Measurements from ENCODE around the gene TUBGCP2. TPM values are rescaled to one million over a fixed set of nuclear protein-coding genes. Genes with fewer than 3 reads are reported as not detected.

TUBGCP2 gene
- total and polyA plus RNA-seq, 2 of the 13 experiments (the other 11 are each of a cell fraction or from before 2014, with no cell fraction given), result 21.3 to 34.5 TPM

DNA sequence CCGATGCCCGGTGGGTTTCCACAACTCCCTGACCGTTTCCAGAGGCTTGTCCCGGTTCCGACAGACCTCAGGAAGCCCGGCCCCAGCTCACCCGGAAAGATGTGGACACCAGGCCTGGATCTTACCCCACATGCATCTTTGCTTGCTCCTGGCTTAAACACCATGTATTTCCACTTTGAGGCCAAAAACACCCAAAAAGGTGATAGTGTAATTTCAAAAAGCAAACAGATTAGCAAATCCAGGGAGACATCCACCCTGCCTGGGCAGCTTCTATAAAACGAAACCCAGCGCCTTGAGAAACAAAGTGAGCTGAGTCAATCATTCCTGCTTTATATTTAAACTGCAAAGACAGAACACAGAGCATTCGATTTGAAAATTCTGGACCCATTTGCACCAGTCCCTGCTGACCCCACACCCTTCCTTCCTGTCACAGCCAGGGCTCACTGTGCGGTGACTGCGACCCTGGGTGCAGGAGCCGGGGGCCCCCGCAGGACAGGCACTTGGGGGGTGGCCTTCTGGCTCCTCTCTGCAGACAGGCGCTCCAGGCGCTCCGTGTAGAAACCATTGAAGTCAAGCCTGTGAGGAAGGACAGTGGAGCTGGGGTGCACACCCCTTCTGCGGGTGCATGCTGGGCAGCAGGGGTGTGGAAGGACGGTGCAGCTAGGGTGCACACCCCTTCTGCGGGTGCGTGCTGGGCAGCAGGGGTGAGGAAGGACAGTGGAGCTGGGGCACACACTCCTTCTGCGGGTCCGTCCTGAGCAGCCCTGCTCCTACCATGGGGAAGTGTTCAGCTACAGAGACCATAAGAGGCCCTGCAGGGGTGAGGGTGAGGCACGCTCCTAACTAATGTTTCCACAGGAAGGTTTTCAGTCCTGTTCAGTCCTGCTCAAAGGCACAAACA, 29.1 kb downstream of the TUBGCP2 start:
- Histone ChIP-seq H3K36me3 (replicated peaks in 1 of 2; ENCODE audit: control insufficient read depth in 1 of 2, insufficient read depth in 2 of 2, low read length in 2 of 2) (peaks cover 20 to 34% of the 10 kb centered on the region in 2 experiments; a peak in 4 of 5 replicates), H3K9ac (ENCODE audit: insufficient read depth, low read depth, low read length) (no peak overlapping the region), H3K27ac (ENCODE audit: extremely low read length, insufficient read depth, low read length) (no peak overlapping the region), H3K4me3 (replicated peaks in 1 of 3; ENCODE audit: insufficient read depth in 1 of 3, low read depth in 2 of 3, low read length in 3 of 3) (no peak overlapping the region), H4K20me1 (ENCODE audit: insufficient read depth, low read length) (peaks cover 7% of the 10 kb centered on the region; the same call in 1 of the 2 replicates), H3K79me2 (ENCODE audit: insufficient read depth, low read length) (no peaks in the 10 kb centered on the region), H3K4me2 (ENCODE audit: low read depth, low read length) (no peak overlapping the region), H3K9me3 (ENCODE audit: low read length) (no peaks in the 10 kb centered on the region), H3K27me3 (ENCODE audit: control insufficient read depth in 1 of 2, insufficient read depth in 2 of 2, low read length in 2 of 2) (peaks cover 0 to 20% of the 10 kb centered on the region in 2 experiments; a peak in 3 of 5 replicates), H2AFZ (ENCODE audit: low read length) (no peak overlapping the region), H3K4me1 (ENCODE audit: insufficient read depth, low read length) (peaks cover 23% of the 10 kb centered on the region)
- in situ Hi-C loops (cut with HindIII; ENCODE audit: extremely low pct_ligation_motif_present, low pct_unique_long_range_greater_than_20kb) (no loop called here), intact Hi-C loops (cut with micrococcal nuclease; ENCODE audit: unreplicated experiment) (no loop called here)
- ChIA-PET CTCF (ENCODE audit: low intra/inter-chr PET ratio, low total read pairs) (no interaction called here), POLR2A (no interaction called here)
- no peak for ATAC-seq
- FAIRE-seq, result no peak
- WGBS (ENCODE audit: low lambda C conversion rate), result 91% methylated on average over 16 of the region's 24 CpGs
- BruUV-seq (replicated peaks), result no TSS peak
- TF ChIP-seq AGO2 (optimal IDR thresholded peaks at IDR 0.05; ENCODE audit: low read depth, low read length), result peak; percentile 5
- TF ChIP-seq ZXDC (CRISPR knock-in tag; IDR thresholded peaks at IDR 0.05), result no peak
- DNase-seq (ENCODE audit: low spot score), result no peak
